CD8-positive, alpha-beta memory T cell (primary cell): Measurements from ENCODE around the gene RAP1GAP2. TPM values are rescaled to one million over a fixed set of nuclear protein-coding genes. Genes with fewer than 3 reads are reported as not detected.

Source experiments
- CTCF ChIA-PET: fragments of 350-600 bp; sonication (Branson Sonifier 250); formaldehyde crosslinking; loops from one replicate; lab custom pipeline; 2021; ENCODE audit warnings: antibody characterized with exemption; lab: Charles Lee
- POLR2A ChIA-PET: fragments of 350-600 bp; sonication (Branson Sonifier 250); formaldehyde crosslinking; loops from one replicate; lab custom pipeline; 2021; ENCODE audit warnings: antibody characterized with exemption; lab: Charles Lee
- DNase-seq, 5 donors: peaks; one replicate each; pipeline versions ENCODE4 v3.0.0 to v3.0.0-alpha.2; 2020 to 2022; ENCODE audit warnings: mixed read lengths in 1 of 5
- H3K27ac ChIP-seq: one replicate; pipeline ENCODE4 v1.7.0; 2013; ENCODE audit warnings: low read depth, mild to moderate bottlenecking, low read length, moderate library complexity
- H3K27me3 ChIP-seq: 2 replicates; pipeline ENCODE4 v1.7.0; 2013; ENCODE audit warnings: low read length, mild to moderate bottlenecking; ENCODE audit not compliant: insufficient read depth, poor library complexity, severe bottlenecking
- H3K36me3 ChIP-seq: 2 replicates; pipeline ENCODE4 v1.7.0; 2013; ENCODE audit warnings: mild to moderate bottlenecking, low read length, moderate library complexity; ENCODE audit not compliant: insufficient read depth
- H3K4me1 ChIP-seq: 2 replicates; pipeline ENCODE4 v1.7.0; 2013; ENCODE audit warnings: mild to moderate bottlenecking, low read length, moderate library complexity; ENCODE audit not compliant: insufficient read depth
- H3K4me3 ChIP-seq: 2 replicates; pipeline ENCODE4 v1.7.0; 2013; ENCODE audit warnings: mild to moderate bottlenecking, low read length
- H3K9me3 ChIP-seq: 2 replicates; pipeline ENCODE4 v1.7.0; 2013; ENCODE audit warnings: mild to moderate bottlenecking, low read length
- H3K27ac Mint-ChIP-seq, 8 donors: one replicate each; pipeline ENCODE4 v1.8.0; 2020 to 2021; ENCODE audit warnings: mixed read lengths in 8 of 8, mild to moderate bottlenecking in 6 of 8, inconsistent platforms in 3 of 8, moderate library complexity in 3 of 8
- H3K27me3 Mint-ChIP-seq, 2 donors: one replicate each; pipeline ENCODE4 v1.8.0; 2020 to 2021; ENCODE audit warnings: mixed read lengths in 2 of 2, mild to moderate bottlenecking in 1 of 2, moderate library complexity in 1 of 2
- H3K36me3 Mint-ChIP-seq, 3 donors: one replicate each; pipeline ENCODE4 v1.8.0; 2020 to 2021; ENCODE audit warnings: mixed read lengths in 3 of 3, inconsistent platforms in 1 of 3, mild to moderate bottlenecking in 1 of 3
- H3K4me1 Mint-ChIP-seq, 3 donors: one replicate each; pipeline ENCODE4 v1.8.0; 2020 to 2021; ENCODE audit warnings: mixed read lengths in 3 of 3, inconsistent platforms in 1 of 3, mild to moderate bottlenecking in 1 of 3
- H3K4me3 Mint-ChIP-seq, 7 donors: one replicate each; pipeline ENCODE4 v1.8.0; 2020 to 2021; ENCODE audit warnings: mixed read lengths in 7 of 7, mild to moderate bottlenecking in 6 of 7, moderate library complexity in 4 of 7, inconsistent platforms in 2 of 7
- H3K9me3 Mint-ChIP-seq, 5 donors: one replicate each; pipeline ENCODE4 v1.8.0; 2020 to 2022; ENCODE audit warnings: mixed read lengths in 5 of 5, mild to moderate bottlenecking in 3 of 5, moderate library complexity in 2 of 5, inconsistent platforms in 1 of 5
- polyA plus RNA-seq: library from polyadenylated mRNA; unstranded; fragments of 300-500 nt; fragmentation: Illumina TruSeq; gene quantifications from one replicate; pipeline ENCODE4 v1.2.3, GENCODE V29; 2021
- total RNA-seq, 2 experiments: library from RNA; stranded (reverse); gene quantifications; one replicate each; pipeline ENCODE4 v1.2.3, GENCODE V29; 2021

Gene RAP1GAP2
- total and polyA plus RNA-seq, 3 experiments from 2014 or later = 1.2 to 6.3 (median 1.4) TPM

GRCh38 chr17:2936351-2936750 lies 140.1 kb downstream of the RAP1GAP2 start:
- no peaks in the 10 kb centered on the region for H3K27me3 ChIP-seq
- Mint-ChIP-seq H3K4me3 (peak overlapping the region in 1 of 7 donors; percentile 40), H3K4me1 (peaks cover 13 to 17% (median 15%) of the 10 kb centered on the region in 3 donors), H3K36me3 (peaks cover 0 to 29% (median 8%) of the 10 kb centered on the region in 3 donors), H3K27ac (peak overlapping the region in 1 of 8 donors; percentile 84), H3K27me3 (peaks cover 0 to 2% of the 10 kb centered on the region in 2 donors), H3K9me3 (no peaks in the 10 kb centered on the region)
- POLR2A ChIA-PET = no interaction called here
- H3K9me3 ChIP-seq = no peaks in the 10 kb centered on the region
- H3K4me1 ChIP-seq = no peaks in the 10 kb centered on the region
- CTCF ChIA-PET = no interaction called here
- H3K27ac ChIP-seq = no peak overlapping the region
- H3K4me3 ChIP-seq = no peak overlapping the region
- DNase-seq = no peak
- H3K36me3 ChIP-seq = no peaks in the 10 kb centered on the region

- Histone ChIP-seq H3K36me3 (no peaks in the 10 kb centered on the region), H3K9me3 (no peaks in the 10 kb centered on the region), H3K27ac (no peak overlapping the region), H3K27me3 (no peaks in the 10 kb centered on the region), H3K4me3 (no peak overlapping the region), H3K4me1 (no peaks in the 10 kb centered on the region)
- DNase-seq = no peak
- Mint-ChIP-seq H3K9me3 (no peaks in the 10 kb centered on the region), H3K4me1 (peaks cover 8 to 14% (median 13%) of the 10 kb centered on the region in 3 donors), H3K27me3 (peaks cover 0 to 2% of the 10 kb centered on the region in 2 donors), H3K4me3 (no peak overlapping the region), H3K36me3 (peaks cover 0 to 29% (median 9%) of the 10 kb centered on the region in 3 donors), H3K27ac (peak overlapping the region in 1 of 8 donors; percentile 83)
- ChIA-PET POLR2A (no interaction called here), CTCF (no interaction called here)
Measured at GRCh38 chr17:2936771-2937321, 140.6 kb downstream of the RAP1GAP2 start.

GRCh38 chr17:2937331-2938003 lies 141.2 kb downstream of the RAP1GAP2 start:
- DNase-seq = no peak
- Mint-ChIP-seq H3K9me3 (no peaks in the 10 kb centered on the region), H3K27ac (peak overlapping the region in 3 of 8 donors; percentile 23 to 61 (median 32)), H3K27me3 (peaks cover 0 to 2% of the 10 kb centered on the region in 2 donors), H3K4me3 (no peak overlapping the region), H3K36me3 (peaks cover 0 to 25% (median 9%) of the 10 kb centered on the region in 3 donors), H3K4me1 (peaks cover 9 to 15% (median 13%) of the 10 kb centered on the region in 3 donors)
- ChIA-PET POLR2A (no interaction called here), CTCF (interaction anchor here (1.4 kb wide), 1 partner anchor 89 kb away, joined by 6 read pairs; no protein-coding TSS in a partner anchor)
- Histone ChIP-seq H3K4me1 (no peaks in the 10 kb centered on the region), H3K4me3 (no peak overlapping the region), H3K27me3 (no peaks in the 10 kb centered on the region), H3K36me3 (no peaks in the 10 kb centered on the region), H3K9me3 (no peaks in the 10 kb centered on the region), H3K27ac (no peak overlapping the region)

- Mint-ChIP-seq H3K36me3 (peaks cover 0 to 6% (median 4%) of the 10 kb centered on the region in 3 donors), H3K4me3 (no peak overlapping the region), H3K9me3 (no peaks in the 10 kb centered on the region), H3K4me1 (peaks cover 26 to 35% (median 28%) of the 10 kb centered on the region in 3 donors), H3K27me3 (peaks cover 0 to 2% of the 10 kb centered on the region in 2 donors), H3K27ac (peak overlapping the region in 2 of 8 donors; percentile 14 to 42)
- Histone ChIP-seq H3K4me1 (peaks cover 14% of the 10 kb centered on the region), H3K27ac (no peak overlapping the region), H3K27me3 (no peaks in the 10 kb centered on the region), H3K4me3 (no peak overlapping the region), H3K36me3 (no peaks in the 10 kb centered on the region), H3K9me3 (no peaks in the 10 kb centered on the region)
- POLR2A ChIA-PET = no interaction called here
- DNase-seq = no peak
- CTCF ChIA-PET = no interaction called here
Measured at GRCh38 chr17:2939714-2940351, 143.6 kb downstream of the RAP1GAP2 start.

GRCh38 chr17:2940352-2940751 lies 144.1 kb downstream of the RAP1GAP2 start:
- Mint-ChIP-seq H3K9me3 (no peaks in the 10 kb centered on the region), H3K4me1 (peaks cover 29 to 38% (median 31%) of the 10 kb centered on the region in 3 donors), H3K27me3 (peaks cover 0 to 2% of the 10 kb centered on the region in 2 donors), H3K4me3 (no peak overlapping the region), H3K36me3 (peaks cover 0 to 4% (median 1%) of the 10 kb centered on the region in 3 donors), H3K27ac (peak overlapping the region in 1 of 8 donors; percentile 14)
- H3K27ac ChIP-seq = no peak overlapping the region
- CTCF ChIA-PET = no interaction called here
- peaks cover 15% of the 10 kb centered on the region for H3K4me1 ChIP-seq
- H3K4me3 ChIP-seq = no peak overlapping the region
- no peak for DNase-seq
- POLR2A ChIA-PET = no interaction called here
- H3K9me3 ChIP-seq = no peaks in the 10 kb centered on the region
- H3K36me3 ChIP-seq = no peaks in the 10 kb centered on the region
- H3K27me3 ChIP-seq = no peaks in the 10 kb centered on the region

- ChIA-PET POLR2A (no interaction called here), CTCF (interaction anchor here (0.7 to 1.7 kb wide), 2 partner anchors 14 to 19 kb away, joined by 3 read pairs; no protein-coding TSS in a partner anchor)
- H3K9me3 Mint-ChIP-seq = no peaks in the 10 kb centered on the region
- H3K4me3 Mint-ChIP-seq = peak overlapping the region in 3 of 7 donors; percentile 25 to 56 (median 44)
- H3K36me3 Mint-ChIP-seq = peaks cover 0 to 5% (median 2%) of the 10 kb centered on the region in 3 donors
- H3K27me3 Mint-ChIP-seq = peaks cover 0 to 2% of the 10 kb centered on the region in 2 donors
- DNase-seq = peak in 1 of 5 donors; percentile 26
- peak overlapping the region in 6 of 8 donors; percentile 15 to 74 (median 22) for H3K27ac Mint-ChIP-seq
- H3K9me3 ChIP-seq = no peaks in the 10 kb centered on the region
- no peak overlapping the region for H3K4me3 ChIP-seq
- H3K27me3 ChIP-seq = no peaks in the 10 kb centered on the region
- H3K4me1 ChIP-seq = peaks cover 22% of the 10 kb centered on the region
- peaks cover 34 to 43% (median 42%) of the 10 kb centered on the region in 3 donors for H3K4me1 Mint-ChIP-seq
- no peaks in the 10 kb centered on the region for H3K36me3 ChIP-seq
- no peak overlapping the region for H3K27ac ChIP-seq
Measured at GRCh38 chr17:2943981-2944380, 147.7 kb downstream of the RAP1GAP2 start.

GRCh38 chr17:2945299-2945698 lies 149.1 kb downstream of the RAP1GAP2 start:
- no peaks in the 10 kb centered on the region for H3K27me3 ChIP-seq
- H3K27ac ChIP-seq = no peak overlapping the region
- no peaks in the 10 kb centered on the region for H3K9me3 ChIP-seq
- Mint-ChIP-seq H3K4me1 (peaks cover 36 to 43% (median 42%) of the 10 kb centered on the region in 3 donors), H3K4me3 (peak overlapping the region in 1 of 7 donors; percentile 12), H3K36me3 (peaks cover 0 to 5% (median 2%) of the 10 kb centered on the region in 3 donors), H3K27me3 (peaks cover 0 to 2% of the 10 kb centered on the region in 2 donors), H3K27ac (peak overlapping the region in 1 of 8 donors; percentile 4), H3K9me3 (no peaks in the 10 kb centered on the region)
- DNase-seq = peak in 1 of 5 donors; percentile 53
- CTCF ChIA-PET = no interaction called here
- H3K4me1 ChIP-seq = peaks cover 22% of the 10 kb centered on the region
- POLR2A ChIA-PET = no interaction called here
- no peaks in the 10 kb centered on the region for H3K36me3 ChIP-seq
- no peak overlapping the region for H3K4me3 ChIP-seq
